A549 (cell line): Measurements from ENCODE around the gene SRGAP3. TPM values are rescaled to one million over a fixed set of nuclear protein-coding genes. Genes with fewer than 3 reads are reported as not detected.

Experiments
- ATAC-seq, 2 experiments: fragments of 200-7000 bp in 1 of 2; fragments of >200 bp in 1 of 2; cut with Nextera tagmentation in 1 of 2; cut with Tn5 transposase in 1 of 2; 3 replicates each; pipeline versions ENCODE4 v1.8.0 to v1.9.1; 2018 to 2020; ENCODE audit warnings: mild to moderate bottlenecking in 1 of 2, moderate library complexity in 1 of 2
- CTCF ChIA-PET: fragments of 300-600 bp; sonication (Branson Sonifier 250); formaldehyde crosslinking; extraction: SDS; loops from one replicate; lab custom pipeline; 2021; ENCODE audit warnings: antibody characterized with exemption, inconsistent platforms; lab: Yijun Ruan, JAX
- POLR2A ChIA-PET: fragments of 350-600 bp; formaldehyde crosslinking; extraction: SDS; loops from one replicate; lab custom pipeline; 2021; ENCODE audit warnings: antibody characterized with exemption, inconsistent platforms; lab: Yijun Ruan, JAX
- DNase-seq, 2 experiments: peaks; one replicate each; pipeline versions ENCODE4 v3.0.0 to v3.0.0-alpha.2; 2011 to 2016; ENCODE audit warnings: low read depth in 1 of 2, low spot score in 1 of 2
- FAIRE-seq: peaks from 2 replicates; lab custom pipeline; 2011; peaks lifted over from hg19 to GRCh38; lab: Jason Lieb, UNC
- H3K27ac ChIP-seq, 2 experiments: fragments of >200 bp; sonication (Bioruptor Twin); formaldehyde crosslinking; 3 replicates each; pipeline ENCODE4 v1.5.1; 2016 to 2017
- H3K4me1 ChIP-seq: fragments of >200 bp; sonication (Bioruptor Twin); formaldehyde crosslinking; 3 replicates; pipeline ENCODE4 v1.6.1; 2016
- H3K4me2 ChIP-seq: fragments of >200 bp; sonication (Bioruptor Twin); formaldehyde crosslinking; 3 replicates; pipeline ENCODE4 v1.6.1; 2016
- H3K4me3 ChIP-seq: fragments of >200 bp; sonication (Bioruptor Twin); formaldehyde crosslinking; 3 replicates; pipeline ENCODE4 v1.5.1; 2016
- H3K9me3 ChIP-seq: fragments of >200 bp; sonication (Bioruptor Twin); formaldehyde crosslinking; 3 replicates; pipeline ENCODE4 v1.6.1; 2016
- ATOH8 ChIP-seq: fragments of 250-450 bp; sonication (Bioruptor Pico); IDR thresholded peaks from 2 replicates; pipeline ENCODE4 v1.5.0; 2020; ENCODE audit warnings: low read depth, mild to moderate bottlenecking, moderate library complexity
- CBX8 ChIP-seq: fragments of 200-600 bp; sonication (generic); IDR thresholded peaks from 2 replicates; pipeline ENCODE4 v1.6.1; 2016
- EHF ChIP-seq: fragments of 250-450 bp; sonication (Bioruptor Pico); IDR thresholded peaks from 2 replicates; pipeline ENCODE4 v1.5.0; 2020; ENCODE audit warnings: mild to moderate bottlenecking
- ESRRA ChIP-seq: fragments of 150-350 bp; IDR thresholded peaks from 2 replicates; pipeline ENCODE4 v1.6.1; 2014; ENCODE audit warnings: mild to moderate bottlenecking, low read length, borderline replicate concordance
- FOSL2 ChIP-seq, 2 experiments: fragments of 450-650 bp in 1 of 2; fragments of >200 bp in 1 of 2; sonication (Bioruptor Twin) in 1 of 2; formaldehyde crosslinking; IDR thresholded peaks; 2 replicates each; pipeline versions ENCODE4 v1.5.0 to v1.6.1; 2016 to 2020; ENCODE audit warnings: mild to moderate bottlenecking in 1 of 2, moderate library complexity in 1 of 2
- HES2 ChIP-seq: fragments of >200 bp; sonication (Bioruptor Twin); formaldehyde crosslinking; IDR thresholded peaks from 2 replicates; pipeline ENCODE4 v1.6.1; 2016
- HOXB5 ChIP-seq: fragments of 250-450 bp; sonication (Bioruptor Pico); IDR thresholded peaks from 2 replicates; pipeline ENCODE4 v1.5.0; 2020; ENCODE audit warnings: mild to moderate bottlenecking, moderate library complexity
- KDM5A ChIP-seq: fragments of 200-600 bp; sonication (generic); IDR thresholded peaks from 2 replicates; pipeline ENCODE4 v1.6.1; 2016; ENCODE audit warnings: antibody characterized with exemption, mild to moderate bottlenecking
- NPAS2 ChIP-seq: fragments of 250-450 bp; sonication (Bioruptor Pico); IDR thresholded peaks from 2 replicates; pipeline ENCODE4 v1.8.0; 2022; ENCODE audit warnings: mild to moderate bottlenecking, moderate library complexity, borderline replicate concordance
- PHF8 ChIP-seq: fragments of 200-600 bp; sonication (generic); IDR thresholded peaks from 2 replicates; pipeline ENCODE4 v1.6.1; 2016; ENCODE audit warnings: low read depth, mild to moderate bottlenecking, antibody characterized with exemption, moderate library complexity, borderline replicate concordance
- POLR2A ChIP-seq: IDR thresholded peaks from 2 replicates; pipeline ENCODE4 v1.6.1; 2012; ENCODE audit warnings: mild to moderate bottlenecking, low read length
- REST ChIP-seq: fragments of 200-600 bp; sonication (generic); IDR thresholded peaks from 2 replicates; pipeline ENCODE4 v1.6.1; 2016; ENCODE audit warnings: antibody characterized with exemption, mild to moderate bottlenecking, moderate library complexity
- SMC3 ChIP-seq: fragments of >200 bp; sonication (Bioruptor Twin); formaldehyde crosslinking; IDR thresholded peaks from 3 replicates; pipeline ENCODE4 v1.6.1; 2018; ENCODE audit warnings: inconsistent platforms
- TFCP2L1 ChIP-seq: fragments of 250-450 bp; sonication (Bioruptor Pico); IDR thresholded peaks from 2 replicates; pipeline ENCODE4 v1.5.0; 2021; ENCODE audit warnings: mild to moderate bottlenecking
- TP53 ChIP-seq: fragments of 250-450 bp; sonication (Bioruptor Pico); IDR thresholded peaks from 2 replicates; pipeline ENCODE4 v1.5.0; 2021; ENCODE audit warnings: mild to moderate bottlenecking, moderate library complexity
- ZSCAN20 ChIP-seq: fragments of 250-450 bp; sonication (Bioruptor Pico); IDR thresholded peaks from 2 replicates; pipeline ENCODE4 v1.8.0; 2022; ENCODE audit warnings: mild to moderate bottlenecking, moderate library complexity
- WGBS: methylation state at CpG from one replicate; pipeline ENCODE4 v1.1.6; 2017; ENCODE audit errors: missing lambda C conversion rate; 5-methylcytosine and 5-hydroxymethylcytosine counted together
- polyA plus RNA-seq, 4 experiments: library from polyadenylated mRNA; depleted of rRNA in 3 of 4; stranded (reverse); fragments of >200 nt; fragmentation: RNase III in 1 of 4; extraction: RNeasy Plus Mini Kit Qiagen cat#74134 plus additional on column Dnase treatment in 1 of 4; gene quantifications; 2 replicates in 3 of 4; 3 replicates in 1 of 4; pipeline ENCODE4 v1.2.3, GENCODE V29; 2011 to 2017

The SRGAP3 gene
- polyA plus RNA-seq, 2 of the 4 experiments (the other 2 are of a cell fraction): 1.6 to 2.5 TPM

GRCh38 chr3:9222956-9223639 lies 26.3 kb downstream of the SRGAP3 start (continued):
- TF ChIP-seq REST: no peak
- no peak for TF ChIP-seq EHF
- no peak for TF ChIP-seq FOSL2 (IDR thresholded peaks at IDR 0.05)
- no peak for TF ChIP-seq FOSL2 (CRISPR knock-in tag; IDR thresholded peaks at IDR 0.05)
- no peak for TF ChIP-seq SMC3
- no peak for TF ChIP-seq TP53 (CRISPR knock-in tag)
- no peak for TF ChIP-seq PHF8
- no peak for TF ChIP-seq NPAS2 (CRISPR knock-in tag)

GRCh38 chr3:9222049-9222448 lies 27.4 kb downstream of the SRGAP3 start:
- ChIA-PET POLR2A (no interaction called here), CTCF (no interaction called here)
- Histone ChIP-seq H3K27ac (no peak overlapping the region), H3K4me3 (no peak overlapping the region), H3K4me1 (no peaks in the 10 kb centered on the region), H3K9me3 (no peaks in the 10 kb centered on the region), H3K4me2 (no peak overlapping the region)
- no peak for FAIRE-seq
- no peak for ATAC-seq
- TF ChIP-seq KDM5A (no peak), TFCP2L1 (CRISPR knock-in tag) (no peak), EHF (no peak), CBX8 (no peak), POLR2A (no peak), FOSL2 (IDR thresholded peaks at IDR 0.05) (no peak), FOSL2 (CRISPR knock-in tag; IDR thresholded peaks at IDR 0.05) (no peak), HOXB5 (no peak), HES2 (no peak), ESRRA (no peak), TP53 (CRISPR knock-in tag) (no peak)
- TF ChIP-seq, all 56 proteins: peak for 0
- WGBS: 89% methylated on average over 2 of the region's 2 CpGs
- no peak for DNase-seq

GRCh38 chr3:9218514-9218846 lies 31.0 kb downstream of the SRGAP3 start:
- ChIA-PET CTCF (no interaction called here), POLR2A (no interaction called here)
- ATAC-seq (no peak), DNase-seq (no peak), FAIRE-seq (no peak)
- H3K4me3 ChIP-seq: no peak overlapping the region
- H3K27ac ChIP-seq: no peak overlapping the region
- H3K4me1 ChIP-seq: no peaks in the 10 kb centered on the region
- WGBS: 89% methylated on average over 3 of the region's 3 CpGs
- no peak overlapping the region for H3K4me2 ChIP-seq
- TF ChIP-seq ATOH8 (CRISPR knock-in tag) (no peak), ZSCAN20 (no peak)
- no peaks in the 10 kb centered on the region for H3K9me3 ChIP-seq
